ENCODE results near the gene RAD50.
"Not testable (repeated sequence)": the region's sequence is repeated elsewhere in the genome, so short reads cannot be mapped to it uniquely, and the experiment has no call there.

The RAD50 gene

GRCh38 chr5:132557478-132558172 is 848 bp downstream of the RAD50 start:
- DNase-seq (peak; percentile 40), ATAC-seq (peak; percentile 51)

- ATAC-seq (no peak), DNase-seq (no peak)
These were observed 2.7 kb downstream of the RAD50 start for GRCh38 chr5:132559383-132560060.

GRCh38 chr5:132561601-132562000 is 4.8 kb downstream of the RAD50 start:
- no peak for DNase-seq
- no peak for ATAC-seq

GRCh38 chr5:132564555-132564954 is 7.8 kb downstream of the RAD50 start:
- ATAC-seq, DNase-seq: not testable (repeated sequence)

GRCh38 chr5:132566657-132567056 is 9.9 kb downstream of the RAD50 start:
- ATAC-seq (no peak), DNase-seq (no peak)

DNA sequence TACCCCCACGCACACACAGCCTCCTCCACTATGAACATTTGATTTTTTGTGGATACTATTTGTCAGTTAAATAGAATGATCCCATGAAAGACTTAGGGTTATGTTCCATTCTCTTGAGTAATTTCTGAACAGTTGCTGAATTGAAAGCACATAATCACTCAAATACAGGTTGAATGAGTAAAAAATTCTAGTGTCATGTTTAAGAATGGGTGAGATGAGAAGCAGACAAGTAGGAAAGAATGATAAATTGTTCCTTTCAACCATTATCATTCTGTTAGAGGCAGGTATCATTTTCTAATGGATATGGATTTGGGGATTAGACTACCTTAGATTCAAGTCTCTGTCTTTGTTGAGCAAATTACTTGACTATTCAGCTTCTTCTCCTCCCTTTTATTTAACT is 19.3 kb downstream of the RAD50 start:
- DNase-seq: no peak
- peak; percentile 43 for ATAC-seq

DNA sequence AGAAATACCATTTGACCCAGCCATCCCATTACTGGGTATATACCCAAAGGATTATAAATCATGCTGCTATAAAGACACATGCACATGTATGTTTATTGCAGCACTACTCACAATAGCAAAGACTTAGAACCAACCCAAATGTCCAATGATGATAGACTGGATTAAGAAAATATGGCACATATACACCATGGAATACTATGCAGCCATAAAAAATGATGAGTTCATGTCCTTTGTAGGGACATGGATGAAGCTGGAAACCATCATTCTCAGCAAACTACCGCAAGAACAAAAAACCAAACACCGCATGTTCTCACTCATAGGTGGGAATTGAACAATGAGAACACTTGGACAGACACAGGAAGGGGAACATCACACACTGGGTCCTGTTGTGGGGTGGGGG is 27.8 kb downstream of the RAD50 start:
- DNase-seq, ATAC-seq: not testable (repeated sequence)

GRCh38 chr5:132586063-132586462 is 29.3 kb downstream of the RAD50 start:
- ATAC-seq (no peak), DNase-seq (no peak)

- no peak for ATAC-seq
- no peak for DNase-seq
These were observed 32.7 kb downstream of the RAD50 start for GRCh38 chr5:132589467-132589866.

GRCh38 chr5:132591145-132591544 is 34.4 kb downstream of the RAD50 start:
- DNase-seq (no peak), ATAC-seq (no peak)

DNA sequence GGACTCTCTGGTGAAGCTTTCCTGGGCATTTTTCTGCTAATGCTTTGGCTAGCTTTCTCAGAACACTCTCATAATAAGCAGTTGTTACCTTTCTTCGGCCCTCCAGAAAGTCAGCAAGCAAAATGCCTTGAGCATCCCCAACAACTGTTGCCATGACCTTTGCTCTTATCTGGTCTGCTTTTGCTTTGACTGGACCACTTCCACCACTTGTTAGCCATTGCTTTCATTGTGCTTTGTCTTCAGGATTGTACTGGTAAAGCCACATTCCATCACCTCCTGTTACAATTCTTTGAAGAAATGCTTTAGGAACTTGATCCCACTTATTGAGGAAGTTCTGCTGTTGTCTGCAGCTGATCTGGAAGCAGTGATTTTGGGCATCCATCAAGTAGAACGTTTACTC is 35.7 kb downstream of the RAD50 start:
- no peak for DNase-seq
- ATAC-seq: no peak

GRCh38 chr5:132594170-132594569 is 37.4 kb downstream of the RAD50 start:
- no peak for DNase-seq
- no peak for ATAC-seq

DNA sequence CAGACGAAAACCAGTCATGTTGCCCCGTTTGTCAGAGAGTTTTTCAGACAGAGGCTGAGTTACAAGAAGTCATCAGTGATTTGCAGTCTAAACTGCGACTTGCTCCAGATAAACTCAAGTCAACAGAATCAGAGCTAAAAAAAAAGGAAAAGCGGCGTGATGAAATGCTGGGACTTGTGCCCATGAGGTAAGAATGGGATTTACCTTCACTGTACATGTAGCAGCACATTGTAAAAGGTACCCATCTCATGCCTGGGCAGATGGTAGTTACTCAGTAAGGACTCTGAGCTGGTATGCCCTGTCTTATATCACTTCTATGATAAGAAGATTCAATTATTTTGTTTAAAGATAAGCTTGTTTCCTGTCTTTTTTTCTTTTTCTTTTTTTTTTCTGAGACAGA is 38.8 kb downstream of the RAD50 start:
- DNase-seq (no peak), ATAC-seq (no peak)

GRCh38 chr5:132601071-132601728 is 44.4 kb downstream of the RAD50 start:
- DNase-seq (no peak), ATAC-seq (no peak)

- ATAC-seq (no peak), DNase-seq (no peak)
These were observed 50.3 kb downstream of the RAD50 start for GRCh38 chr5:132607095-132607494.

- DNase-seq (no peak), ATAC-seq (no peak)
These were observed 51.3 kb downstream of the RAD50 start for GRCh38 chr5:132608107-132608506.

DNA sequence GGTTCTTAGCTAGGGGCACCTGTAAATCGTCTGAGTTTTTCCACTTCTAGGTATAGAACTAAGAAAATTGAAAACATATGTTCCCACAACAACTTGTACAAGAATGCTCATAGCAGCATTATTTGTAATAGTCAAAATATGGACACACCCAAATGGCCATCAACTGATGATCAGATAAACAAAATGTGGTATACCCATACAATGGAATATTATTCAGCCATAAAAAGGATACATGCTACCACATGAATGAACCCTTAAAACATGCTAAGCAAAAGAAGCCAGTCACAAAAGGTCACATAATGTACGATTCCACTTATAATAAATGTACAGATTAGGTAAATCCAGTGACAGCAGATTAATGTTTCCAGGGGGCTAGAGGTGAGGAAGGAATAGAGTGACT is 55.2 kb downstream of the RAD50 start:
- no peak for DNase-seq
- no peak for ATAC-seq

GRCh38 chr5:132612846-132613245 is 56.1 kb downstream of the RAD50 start:
- no peak for ATAC-seq
- DNase-seq: no peak

DNA sequence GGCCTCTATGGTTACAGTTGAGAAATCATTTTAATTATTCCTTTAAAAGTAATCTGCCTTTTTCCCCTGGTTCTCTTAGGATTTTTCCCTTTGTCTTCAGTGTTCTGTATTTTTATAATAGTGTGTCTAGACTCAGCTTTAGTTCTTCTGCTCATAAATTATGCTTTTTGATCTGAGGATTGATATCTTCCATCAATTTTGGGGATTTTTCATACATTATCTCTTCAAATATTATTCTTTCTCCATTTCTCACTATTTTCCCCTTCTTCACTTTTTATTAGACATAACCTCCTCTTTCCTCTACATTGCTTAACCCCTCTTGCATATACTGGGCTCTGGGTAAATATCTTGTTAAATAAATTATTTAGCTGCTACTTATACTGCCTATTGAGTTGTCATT is 64.9 kb downstream of the RAD50 start:
- DNase-seq: no peak
- no peak for ATAC-seq

DNA sequence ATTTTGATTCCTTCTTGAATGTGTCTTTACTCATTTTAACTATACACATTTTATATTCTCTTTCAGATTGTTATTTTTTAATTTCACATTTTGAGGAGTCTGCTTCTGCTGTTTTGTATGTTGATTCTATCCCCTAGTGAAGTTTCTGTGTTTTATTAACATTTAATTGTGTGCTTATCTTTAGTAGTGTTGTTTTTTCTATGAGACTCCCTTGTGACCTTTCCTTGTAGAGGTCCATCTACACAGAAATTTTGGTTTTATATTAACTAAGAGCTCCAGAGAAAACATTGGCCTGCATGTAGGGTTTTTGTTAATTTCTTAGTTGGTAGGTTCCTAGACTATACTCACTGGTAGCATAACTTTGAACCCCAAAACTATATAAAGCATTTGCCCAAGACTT is 65.8 kb downstream of the RAD50 start:
- DNase-seq (no peak), ATAC-seq (no peak)

DNA sequence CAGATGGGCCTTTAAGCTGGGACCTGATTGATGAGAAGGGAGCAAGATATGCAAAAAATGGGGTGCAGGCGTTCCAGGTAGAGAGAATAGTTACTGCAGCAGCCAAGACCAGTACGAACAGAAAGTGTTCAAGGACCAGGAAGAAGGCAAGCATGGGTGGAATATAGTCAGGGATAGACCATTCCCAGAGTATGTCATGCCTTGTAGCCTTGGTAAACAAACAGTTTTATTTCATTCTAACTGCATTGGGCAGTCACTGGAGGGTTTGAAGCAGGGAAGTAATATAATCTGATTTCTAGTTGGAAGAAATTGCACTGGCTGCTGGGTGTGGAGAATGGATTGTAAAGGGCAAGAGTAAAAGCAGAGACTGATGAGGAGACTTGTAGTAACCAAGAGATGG is 70.7 kb downstream of the RAD50 start:
- no peak for ATAC-seq
- DNase-seq: no peak

- DNase-seq (no peak), ATAC-seq (no peak)
These were observed 72.0 kb downstream of the RAD50 start for GRCh38 chr5:132628814-132629213.

- ATAC-seq: peak; percentile 40
- DNase-seq: no peak
These were observed 72.6 kb downstream of the RAD50 start for GRCh38 chr5:132629230-132629944.
